ENCODE results near the gene ARL13A. TPM values are rescaled to one million over a fixed set of nuclear protein-coding genes. Genes with fewer than 3 reads are reported as not detected.

The ARL13A gene
- total and polyA plus RNA-seq, 9 donors, result 0.11 TPM; not detected in 8

DNA sequence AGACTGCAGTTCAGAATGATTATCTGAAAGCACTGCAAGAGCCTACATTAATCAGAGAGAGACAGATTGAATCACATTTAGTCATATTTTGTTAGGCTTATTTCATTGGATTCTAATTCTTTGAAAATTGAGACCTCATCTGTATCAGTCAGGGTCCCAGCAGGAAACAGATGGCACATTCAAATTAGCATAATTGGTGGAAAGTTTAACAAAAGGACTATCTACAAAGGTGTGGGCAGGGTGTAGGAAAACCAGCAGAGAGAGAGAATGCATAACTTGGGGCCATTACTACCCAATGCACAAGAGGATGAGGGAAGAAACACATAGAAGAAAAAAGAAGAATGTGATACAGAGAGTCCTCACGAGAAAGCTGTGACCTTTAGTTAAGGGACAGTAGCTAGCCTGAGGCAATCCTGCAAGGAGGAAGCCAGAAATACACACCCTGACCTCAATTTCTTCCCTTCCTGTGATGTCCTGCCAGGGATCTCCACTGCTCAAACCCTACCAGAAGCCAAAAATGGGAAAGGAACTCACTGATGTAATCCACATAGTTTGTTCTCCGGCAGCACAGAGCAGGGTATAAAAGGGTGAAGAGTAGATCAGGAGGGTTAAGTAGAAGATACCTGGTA is 23.1 kb upstream of the ARL13A start:
- H3K4me1 ChIP-seq (ENCODE audit: control insufficient read depth, insufficient read depth, low read length), result no peaks in the 10 kb centered on the region
- H3K9me3 ChIP-seq (replicated peaks; ENCODE audit: control insufficient read depth, low read depth, low read length), result no peaks in the 10 kb centered on the region
- no peaks in the 10 kb centered on the region for H3K36me3 ChIP-seq (ENCODE audit: control insufficient read depth, insufficient read depth, low read length)
- no peak overlapping the region for H3K27ac ChIP-seq (ENCODE audit: low read length)
- H3K27me3 ChIP-seq (ENCODE audit: control insufficient read depth, insufficient read depth, low read length), result peaks cover 7% of the 10 kb centered on the region
- no peak overlapping the region for H3K4me3 ChIP-seq (ENCODE audit: low read length)
- no peak for DNase-seq
- no CpG with 5 or more reads among the region's 2 CpGs for WGBS (ENCODE audit: insufficient coverage)

DNA sequence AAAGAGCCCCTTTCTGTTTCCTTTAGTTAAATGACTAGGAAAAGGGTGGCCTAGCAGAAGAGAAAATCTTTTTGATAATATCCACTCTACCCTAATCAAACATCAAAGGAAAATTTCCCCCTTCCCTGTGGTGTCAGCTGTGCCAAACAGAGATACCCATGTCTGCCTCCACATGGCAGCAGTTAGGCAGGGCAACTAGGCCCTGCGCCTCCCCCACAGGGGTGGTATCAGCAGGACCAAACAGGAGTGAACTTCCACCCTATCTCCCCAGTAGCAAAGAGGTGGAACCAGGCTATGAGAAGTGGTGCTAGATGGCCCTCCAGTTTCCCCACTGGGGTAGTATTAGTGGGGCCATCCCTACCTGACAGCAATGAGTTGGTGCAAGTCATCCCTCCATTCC is 21.0 kb upstream of the ARL13A start:
- no CpG with 5 or more reads among the region's 1 CpG for WGBS (ENCODE audit: insufficient coverage)

DNA sequence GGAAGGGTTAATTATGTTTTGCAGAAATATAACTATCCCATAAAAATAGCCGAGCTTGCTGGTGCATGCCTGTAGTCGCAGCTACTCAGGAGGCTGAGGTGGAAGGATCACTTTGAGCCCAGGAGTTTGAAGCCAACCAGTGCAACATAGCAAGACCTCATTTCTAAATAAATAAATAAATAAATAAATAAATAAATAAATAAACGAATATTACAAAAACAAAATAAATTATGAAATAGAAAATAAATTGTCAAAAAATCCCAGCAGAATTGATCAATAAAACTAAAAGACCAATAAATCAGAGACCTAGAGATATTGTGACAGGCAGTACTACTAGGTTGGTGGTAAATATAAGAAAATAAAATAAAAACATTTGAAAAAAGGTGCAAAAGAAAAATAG is 6.7 kb upstream of the ARL13A start:
- no peak overlapping the region for H3K27ac ChIP-seq (ENCODE audit: low read length)
- H3K4me3 ChIP-seq (ENCODE audit: low read length), result no peak overlapping the region
- no peaks in the 10 kb centered on the region for H3K4me1 ChIP-seq (ENCODE audit: control insufficient read depth, insufficient read depth, low read length)
- DNase-seq, result no peak
- H3K9me3 ChIP-seq (replicated peaks; ENCODE audit: control insufficient read depth, low read depth, low read length), result no peaks in the 10 kb centered on the region
- no CpG with 5 or more reads among the region's 3 CpGs for WGBS (ENCODE audit: insufficient coverage)
- peaks cover 5% of the 10 kb centered on the region for H3K27me3 ChIP-seq (ENCODE audit: control insufficient read depth, insufficient read depth, low read length)
- H3K36me3 ChIP-seq (ENCODE audit: control insufficient read depth, insufficient read depth, low read length), result no peaks in the 10 kb centered on the region

More for the DNA sequence above, 21.0 kb upstream of the ARL13A start:
- Histone ChIP-seq H3K27me3 (ENCODE audit: control insufficient read depth, insufficient read depth, low read length) (peaks cover 7% of the 10 kb centered on the region), H3K27ac (ENCODE audit: low read length) (no peak overlapping the region), H3K36me3 (ENCODE audit: control insufficient read depth, insufficient read depth, low read length) (no peaks in the 10 kb centered on the region), H3K4me3 (ENCODE audit: low read length) (no peak overlapping the region), H3K9me3 (replicated peaks; ENCODE audit: control insufficient read depth, low read depth, low read length) (no peaks in the 10 kb centered on the region), H3K4me1 (ENCODE audit: control insufficient read depth, insufficient read depth, low read length) (no peaks in the 10 kb centered on the region)
- DNase-seq, result no peak

DNA sequence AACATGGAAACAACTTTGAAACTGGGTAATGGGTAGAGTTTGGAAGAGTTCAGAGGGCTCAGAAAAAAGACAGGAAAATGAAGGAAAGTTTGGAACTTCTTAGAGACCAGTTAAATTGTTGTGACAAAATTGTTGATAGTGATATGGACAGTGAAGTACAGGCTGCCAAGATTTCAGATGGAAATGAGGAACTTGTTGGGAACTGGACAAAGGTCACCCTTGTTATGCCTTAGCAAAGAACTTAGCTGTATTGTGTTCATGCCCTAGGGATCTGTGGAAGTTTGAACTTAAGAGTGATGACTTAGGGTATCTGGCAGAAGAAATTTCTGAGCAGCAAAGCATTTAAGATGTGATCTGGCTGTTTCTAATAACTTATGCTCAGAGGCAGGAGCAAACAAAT is 5.1 kb upstream of the ARL13A start:
- no peak overlapping the region for H3K27ac ChIP-seq (ENCODE audit: low read length)
- DNase-seq, result no peak

DNA sequence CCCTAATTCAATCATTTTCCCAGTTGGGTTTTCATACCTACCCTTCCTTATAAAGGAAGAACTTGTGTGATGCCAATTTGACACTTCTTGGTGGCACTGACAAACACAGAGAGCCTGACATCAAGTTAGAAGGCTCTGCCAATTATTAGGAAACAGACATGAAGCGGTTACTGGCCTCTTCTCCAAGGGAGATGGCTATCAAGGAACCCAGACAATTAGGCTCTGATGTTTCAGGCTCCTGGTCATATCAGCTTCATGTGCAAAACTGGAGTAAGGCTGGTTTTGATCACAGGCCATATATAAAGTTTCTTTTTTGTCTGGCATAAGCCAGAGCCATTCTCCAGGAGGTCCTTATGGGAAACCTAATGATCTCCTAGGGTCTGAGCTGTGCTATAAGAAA is 428 bp downstream of the ARL13A start:
- Histone ChIP-seq H3K27me3 (ENCODE audit: control insufficient read depth, insufficient read depth, low read length) (peaks cover 5% of the 10 kb centered on the region), H3K9me3 (replicated peaks; ENCODE audit: control insufficient read depth, low read depth, low read length) (no peaks in the 10 kb centered on the region), H3K27ac (ENCODE audit: low read length) (no peak overlapping the region), H3K36me3 (ENCODE audit: control insufficient read depth, insufficient read depth, low read length) (no peaks in the 10 kb centered on the region), H3K4me1 (ENCODE audit: control insufficient read depth, insufficient read depth, low read length) (no peaks in the 10 kb centered on the region), H3K4me3 (ENCODE audit: low read length) (no peak overlapping the region)
- 30% methylated on average over 1 of the region's 1 CpG for WGBS (ENCODE audit: insufficient coverage)
- no peak for DNase-seq

More for the DNA sequence above, 5.1 kb upstream of the ARL13A start:
- Histone ChIP-seq H3K27me3 (ENCODE audit: control insufficient read depth, insufficient read depth, low read length) (peaks cover 5% of the 10 kb centered on the region), H3K4me3 (ENCODE audit: low read length) (no peak overlapping the region), H3K9me3 (replicated peaks; ENCODE audit: control insufficient read depth, low read depth, low read length) (no peaks in the 10 kb centered on the region), H3K36me3 (ENCODE audit: control insufficient read depth, insufficient read depth, low read length) (no peaks in the 10 kb centered on the region), H3K4me1 (ENCODE audit: control insufficient read depth, insufficient read depth, low read length) (no peaks in the 10 kb centered on the region)

DNA sequence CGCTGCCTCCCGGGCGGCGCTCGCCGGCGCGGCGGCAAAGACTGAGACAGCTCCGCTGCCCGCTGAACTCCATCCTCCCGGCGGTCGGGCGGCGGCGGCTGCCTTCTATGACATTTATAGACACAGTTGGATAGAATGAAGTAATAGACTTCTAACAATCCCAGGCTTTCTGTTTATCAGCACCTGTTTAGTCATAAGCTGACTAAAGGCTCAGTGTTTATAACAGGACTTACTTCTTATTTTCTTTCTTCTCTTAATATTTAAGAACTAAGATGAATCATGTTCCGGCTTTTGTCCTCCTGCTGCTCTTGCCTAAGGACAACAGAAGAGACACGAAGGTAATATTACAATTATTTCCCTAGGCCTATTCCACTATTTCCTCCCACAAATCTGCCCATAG is 3.9 kb downstream of the ARL13A start:
- WGBS (ENCODE audit: insufficient coverage), result 100% methylated on average over 2 of the region's 19 CpGs
- Histone ChIP-seq H3K36me3 (ENCODE audit: control insufficient read depth, insufficient read depth, low read length) (no peaks in the 10 kb centered on the region), H3K27me3 (ENCODE audit: control insufficient read depth, insufficient read depth, low read length) (no peaks in the 10 kb centered on the region), H3K4me3 (ENCODE audit: low read length) (no peak overlapping the region), H3K4me1 (ENCODE audit: control insufficient read depth, insufficient read depth, low read length) (no peaks in the 10 kb centered on the region), H3K27ac (ENCODE audit: low read length) (no peak overlapping the region), H3K9me3 (replicated peaks; ENCODE audit: control insufficient read depth, low read depth, low read length) (no peaks in the 10 kb centered on the region)
- DNase-seq, result no peak

DNA sequence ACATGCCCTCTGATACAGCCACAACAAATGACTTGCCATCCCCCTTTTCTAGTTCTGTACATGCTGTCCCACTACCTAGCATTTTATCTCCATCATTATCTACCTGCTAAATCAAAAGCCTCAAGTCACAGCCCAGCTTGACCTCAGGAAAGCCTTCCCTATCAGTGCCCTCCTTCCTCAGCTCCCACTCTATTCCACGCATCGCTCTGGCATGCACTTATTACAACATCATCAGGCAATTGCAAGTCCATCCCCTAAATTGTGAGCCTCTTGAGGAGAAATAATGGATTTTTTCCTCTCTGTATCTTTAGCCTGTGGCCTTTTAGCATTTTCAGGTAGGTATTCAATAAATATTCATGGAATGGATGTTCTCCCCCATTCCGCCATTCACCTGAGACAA is 5.7 kb downstream of the ARL13A start:
- Histone ChIP-seq H3K36me3 (ENCODE audit: control insufficient read depth, insufficient read depth, low read length) (no peaks in the 10 kb centered on the region), H3K4me1 (ENCODE audit: control insufficient read depth, insufficient read depth, low read length) (no peaks in the 10 kb centered on the region), H3K9me3 (replicated peaks; ENCODE audit: control insufficient read depth, low read depth, low read length) (no peaks in the 10 kb centered on the region), H3K27me3 (ENCODE audit: control insufficient read depth, insufficient read depth, low read length) (no peaks in the 10 kb centered on the region), H3K4me3 (ENCODE audit: low read length) (no peak overlapping the region), H3K27ac (ENCODE audit: low read length) (no peak overlapping the region)
- no peak for DNase-seq
- WGBS (ENCODE audit: insufficient coverage), result no CpG with 5 or more reads among the region's 3 CpGs

DNA sequence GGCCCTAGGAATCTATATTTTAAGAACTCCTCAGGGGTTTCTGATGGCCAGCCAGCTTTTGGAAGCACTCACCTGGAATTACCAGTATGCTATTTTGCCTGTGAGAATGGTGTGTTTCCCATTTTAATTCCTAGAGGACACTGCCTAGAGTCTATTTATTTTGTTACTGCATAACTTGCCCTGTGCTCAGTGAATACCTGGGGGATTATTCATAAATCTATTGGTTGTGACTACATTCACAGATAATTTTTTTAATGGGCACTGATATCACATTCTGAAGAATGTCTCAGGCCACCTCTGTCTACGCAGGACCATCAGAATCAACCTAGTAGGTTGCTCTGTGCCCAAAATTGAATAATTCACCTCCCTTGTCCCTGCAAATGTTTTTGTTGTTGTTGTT is 6.7 kb downstream of the ARL13A start:
- Histone ChIP-seq H3K36me3 (ENCODE audit: control insufficient read depth, insufficient read depth, low read length) (no peaks in the 10 kb centered on the region), H3K27ac (ENCODE audit: low read length) (no peak overlapping the region), H3K9me3 (replicated peaks; ENCODE audit: control insufficient read depth, low read depth, low read length) (no peaks in the 10 kb centered on the region), H3K4me3 (ENCODE audit: low read length) (no peak overlapping the region), H3K27me3 (ENCODE audit: control insufficient read depth, insufficient read depth, low read length) (peaks cover 7% of the 10 kb centered on the region), H3K4me1 (ENCODE audit: control insufficient read depth, insufficient read depth, low read length) (no peaks in the 10 kb centered on the region)
- no CpG with 5 or more reads among the region's 1 CpG for WGBS (ENCODE audit: insufficient coverage)
- no peak for DNase-seq

DNA sequence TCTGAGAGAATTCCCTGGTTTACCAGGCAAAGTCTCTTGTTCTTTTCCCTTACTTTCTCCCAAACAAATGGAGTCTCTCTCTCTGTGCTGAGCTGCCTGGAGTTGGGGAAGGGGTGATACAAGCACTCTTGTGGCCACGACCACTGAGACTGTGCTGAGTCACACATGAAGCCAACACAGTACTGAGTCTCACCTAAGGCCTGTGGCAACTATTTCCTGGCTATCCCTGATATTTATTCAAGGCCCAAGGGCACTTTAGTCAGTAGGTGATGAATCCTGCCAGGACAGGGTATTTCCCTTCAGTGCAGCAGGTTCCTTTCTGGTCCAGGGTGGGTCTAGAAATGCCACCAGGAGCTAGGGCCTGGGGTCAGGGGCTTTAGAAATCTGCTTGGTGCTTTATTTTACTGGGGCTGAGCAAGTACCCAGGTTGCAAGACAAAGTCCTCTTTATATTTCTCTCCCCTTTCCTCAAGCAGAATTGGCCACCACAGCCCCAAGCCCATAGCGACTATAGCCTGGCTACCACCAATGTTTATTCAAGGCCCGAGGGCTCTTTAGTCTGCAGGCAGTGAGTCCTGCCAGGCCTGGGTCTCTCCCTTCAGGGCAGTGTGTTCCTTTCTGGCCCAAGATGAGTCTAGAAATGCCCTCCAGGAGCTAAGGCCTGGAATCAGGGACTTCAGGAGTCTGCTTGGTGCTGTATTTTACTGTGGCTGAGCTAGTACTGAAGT is 10.5 kb downstream of the ARL13A start:
- WGBS (ENCODE audit: insufficient coverage), result 69% methylated on average over 2 of the region's 3 CpGs
- Histone ChIP-seq H3K4me1 (ENCODE audit: control insufficient read depth, insufficient read depth, low read length) (no peaks in the 10 kb centered on the region), H3K27me3 (ENCODE audit: control insufficient read depth, insufficient read depth, low read length) (peaks cover 7% of the 10 kb centered on the region), H3K36me3 (ENCODE audit: control insufficient read depth, insufficient read depth, low read length) (no peaks in the 10 kb centered on the region), H3K9me3 (replicated peaks; ENCODE audit: control insufficient read depth, low read depth, low read length) (no peaks in the 10 kb centered on the region), H3K27ac (ENCODE audit: low read length) (no peak overlapping the region), H3K4me3 (ENCODE audit: low read length) (no peak overlapping the region)
- DNase-seq, result no peak

DNA sequence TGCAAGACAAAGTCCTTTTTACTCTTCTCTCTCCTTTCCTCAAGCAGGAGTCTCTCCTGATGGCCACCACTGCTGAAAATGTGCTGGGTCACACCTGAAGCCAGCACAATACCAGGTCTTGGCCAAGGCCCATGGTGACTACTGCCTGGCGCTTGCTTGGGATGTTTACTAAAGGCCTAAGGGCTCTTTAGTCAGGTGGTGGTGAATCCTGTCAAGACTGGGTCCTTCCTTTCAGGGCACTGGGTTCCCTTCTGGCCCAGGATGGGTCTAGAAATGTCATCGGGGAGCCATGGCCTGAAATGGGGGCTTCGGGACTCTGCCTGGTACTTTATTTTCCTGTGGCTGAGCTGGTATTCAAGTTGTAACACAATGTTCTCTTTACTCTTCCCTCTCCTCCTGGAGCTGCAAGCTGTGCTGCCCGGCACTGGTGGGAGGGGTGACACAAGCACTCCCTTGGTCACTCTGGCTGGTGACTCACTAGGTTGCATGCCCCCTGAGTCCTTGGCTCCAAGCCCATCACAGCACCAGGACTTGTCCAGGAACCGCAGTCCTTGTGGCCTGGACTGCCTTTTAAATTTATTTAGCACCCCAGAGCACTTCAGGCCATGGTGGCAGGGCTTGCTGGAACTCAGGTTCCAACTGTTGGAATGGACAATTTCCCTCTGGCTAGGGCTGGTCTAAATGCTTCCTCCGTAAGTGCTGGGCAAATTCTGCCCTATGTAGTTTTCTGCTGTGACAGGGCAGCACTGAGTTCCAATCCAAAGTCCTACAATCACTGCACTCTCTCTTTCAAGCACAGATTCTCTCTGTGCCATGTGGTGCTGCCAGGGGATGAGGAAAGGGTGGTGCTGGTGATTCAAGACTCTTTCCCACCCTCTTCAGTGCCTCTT is 11.3 kb downstream of the ARL13A start:
- H3K27ac ChIP-seq (ENCODE audit: low read length), result no peak overlapping the region

More for the DNA sequence above, 11.3 kb downstream of the ARL13A start:
- Histone ChIP-seq H3K27me3 (ENCODE audit: control insufficient read depth, insufficient read depth, low read length) (peaks cover 7% of the 10 kb centered on the region), H3K4me1 (ENCODE audit: control insufficient read depth, insufficient read depth, low read length) (no peaks in the 10 kb centered on the region), H3K9me3 (replicated peaks; ENCODE audit: control insufficient read depth, low read depth, low read length) (no peaks in the 10 kb centered on the region), H3K4me3 (ENCODE audit: low read length) (no peak overlapping the region), H3K36me3 (ENCODE audit: control insufficient read depth, insufficient read depth, low read length) (no peaks in the 10 kb centered on the region)
- 80% methylated on average over 4 of the region's 6 CpGs for WGBS (ENCODE audit: insufficient coverage)
- no peak for DNase-seq
